ENCODE data around the gene EMCN. TPM values are rescaled to one million over a fixed set of nuclear protein-coding genes. Genes with fewer than 3 reads are reported as not detected.
A peak's percentile ranks its signal among the peaks of the same experiment; 100 is the strongest.

EMCN gene
- total and polyA plus RNA-seq, 2 of the 8 experiments (the other 6 are each of a cell fraction or from before 2014, with no cell fraction given) = not detected

DNA sequence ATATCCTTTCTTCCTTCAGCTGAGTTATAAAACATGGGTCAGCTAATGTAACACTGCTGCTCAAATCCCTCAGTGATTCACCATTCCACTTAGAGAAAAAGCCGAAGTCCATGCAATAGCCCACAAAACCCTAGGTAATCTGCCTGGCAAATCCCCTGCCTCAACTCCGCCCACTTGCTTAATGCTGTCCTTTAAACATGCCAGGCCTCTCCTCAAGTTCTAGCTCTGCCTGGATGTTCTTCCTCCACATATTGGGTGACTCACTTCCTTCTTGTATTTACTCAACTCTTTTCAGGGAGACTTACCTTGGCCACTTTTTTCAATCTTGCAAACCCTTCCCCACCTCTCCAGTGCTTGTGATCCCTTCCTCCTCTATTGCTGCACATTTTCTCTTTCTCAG, 89.8 kb downstream of the EMCN start:
- Histone ChIP-seq H3K14ac (ENCODE audit: insufficient read length) (no peak overlapping the region), H4K91ac (replicated peaks; ENCODE audit: insufficient read length, low read length) (no peak overlapping the region), H4K20me1 (replicated peaks in 1 of 2; ENCODE audit: control insufficient read depth in 1 of 2, insufficient read depth in 2 of 2, low read length in 2 of 2) (no peaks in the 10 kb centered on the region), H3K23me2 (ENCODE audit: low read depth, low read length) (no peaks in the 10 kb centered on the region), H2BK12ac (ENCODE audit: low read depth, low read length) (no peak overlapping the region), H3K79me1 (ENCODE audit: low read depth, low read length) (no peaks in the 10 kb centered on the region), H3K36me3 (ENCODE audit: control insufficient read depth in 2 of 4, insufficient read depth in 4 of 4, low read length in 3 of 4) (no peaks in the 10 kb centered on the region), H2AFZ (ENCODE audit: low read length) (0 out of 2 replicates have a peak overlapping the region, but pooled peaks have one; percentile 34), H3K4me1 (replicated peaks in 1 of 4; ENCODE audit: control insufficient read depth in 3 of 4, insufficient read depth in 4 of 4, low read length in 3 of 4) (no peaks in the 10 kb centered on the region), H2BK15ac (ENCODE audit: low read length) (no peak overlapping the region), H3K79me2 (ENCODE audit: control insufficient read depth in 1 of 2, insufficient read depth in 2 of 2, low read length in 2 of 2) (no peaks in the 10 kb centered on the region), H2BK20ac (ENCODE audit: low read length) (no peak overlapping the region), H3K56ac (replicated peaks; ENCODE audit: insufficient read length, low read depth, low read length) (no peak overlapping the region), H4K8ac (ENCODE audit: extremely low read depth, insufficient read depth, low read length) (no peak overlapping the region), H3K4me2 (ENCODE audit: insufficient read depth in 1 of 2, low read depth in 2 of 2, low read length in 2 of 2) (no peak overlapping the region), H3K9ac (replicated peaks in 1 of 4; ENCODE audit: extremely low read depth in 1 of 4, low read depth in 3 of 4, low read length in 3 of 4) (no peak overlapping the region), H4K5ac (ENCODE audit: insufficient read length, low read depth, low read length) (no peak overlapping the region), H2AK5ac (ENCODE audit: low read depth, low read length) (no peak overlapping the region), H2BK120ac (replicated peaks; ENCODE audit: low read depth, low read length) (no peak overlapping the region), H3K4ac (replicated peaks; ENCODE audit: insufficient read length, low read depth, low read length) (no peak overlapping the region), H3K4me3 (ENCODE audit: extremely low read depth in 1 of 4, insufficient read depth in 2 of 4, low read depth in 3 of 4, low read length in 4 of 4) (no peak overlapping the region), H2BK5ac (ENCODE audit: low read depth, low read length) (no peak overlapping the region), H3K27me3 (replicated peaks in 1 of 4; ENCODE audit: control insufficient read depth in 3 of 4, extremely low read depth in 1 of 4, insufficient read depth in 3 of 4, low read length in 3 of 4) (peaks cover 0 to 1% (median 0%) of the 10 kb centered on the region in 4 experiments; a peak in 1 of 7 replicates), H3K27ac (ENCODE audit: low read depth, low read length) (no peak overlapping the region), H3K23ac (ENCODE audit: insufficient read length) (no peak overlapping the region), H3K18ac (ENCODE audit: extremely low read depth, low read length) (no peak overlapping the region), H3K9me3 (ENCODE audit: insufficient read depth in 2 of 2, low read depth in 1 of 2, low read length in 1 of 2) (no peaks in the 10 kb centered on the region)
- no peak for FAIRE-seq
- DNase-seq (ENCODE audit: low read depth in 1 of 2, low spot score in 2 of 2) = no peak
- 100% methylated on average over 2 of the region's 2 CpGs; no CpG with 5 or more reads in 1 of the 2 experiments for WGBS, 2 experiments (ENCODE audit: extremely low coverage in 1 of 2, insufficient coverage in 1 of 2, insufficient read length in 1 of 2, insufficient replicate concordance in 2 of 2, low coverage in 1 of 2, low lambda C conversion rate in 2 of 2, missing lambda C conversion rate in 1 of 2)
- CTCF ChIA-PET (ENCODE audit: partially characterized antibody) = interaction anchor here (0.8 kb wide), 1 partner anchor 341 kb away, joined by 3 read pairs; no protein-coding TSS in a partner anchor
- POLR2A ChIA-PET (ENCODE audit: partially characterized antibody) = no interaction called here
- TF ChIP-seq CEBPB (IDR thresholded peaks at IDR 0.05; ENCODE audit: low read depth, low read length) (no peak), GABPA (IDR thresholded peaks at IDR 0.05; ENCODE audit: borderline replicate concordance, insufficient read depth, low read length) (no peak), GTF2F1 (IDR thresholded peaks at IDR 0.05; ENCODE audit: borderline replicate concordance, low read depth, low read length) (no peak), JUND (IDR thresholded peaks at IDR 0.05; ENCODE audit: low read length) (no peak), PHF8 (conservative IDR thresholded peaks at IDR 0.05; ENCODE audit: low read depth, low read length) (no peak), KDM5A (IDR thresholded peaks at IDR 0.05; ENCODE audit: low read length) (no peak), KDM1A (IDR thresholded peaks at IDR 0.05; ENCODE audit: borderline replicate concordance, low read length) (no peak), FOSL1 (IDR thresholded peaks at IDR 0.05; ENCODE audit: insufficient read depth, low read depth, low read length) (no peak), BRCA1 (IDR thresholded peaks at IDR 0.05; ENCODE audit: low read depth, low read length) (no peak), RFX5 (IDR thresholded peaks at IDR 0.05; ENCODE audit: borderline replicate concordance, low read depth, low read length) (no peak), BCL11A (IDR thresholded peaks at IDR 0.05; ENCODE audit: low read depth in 2 of 2, low read length in 2 of 2) (no peak)
- TF ChIP-seq, protein P1, sequence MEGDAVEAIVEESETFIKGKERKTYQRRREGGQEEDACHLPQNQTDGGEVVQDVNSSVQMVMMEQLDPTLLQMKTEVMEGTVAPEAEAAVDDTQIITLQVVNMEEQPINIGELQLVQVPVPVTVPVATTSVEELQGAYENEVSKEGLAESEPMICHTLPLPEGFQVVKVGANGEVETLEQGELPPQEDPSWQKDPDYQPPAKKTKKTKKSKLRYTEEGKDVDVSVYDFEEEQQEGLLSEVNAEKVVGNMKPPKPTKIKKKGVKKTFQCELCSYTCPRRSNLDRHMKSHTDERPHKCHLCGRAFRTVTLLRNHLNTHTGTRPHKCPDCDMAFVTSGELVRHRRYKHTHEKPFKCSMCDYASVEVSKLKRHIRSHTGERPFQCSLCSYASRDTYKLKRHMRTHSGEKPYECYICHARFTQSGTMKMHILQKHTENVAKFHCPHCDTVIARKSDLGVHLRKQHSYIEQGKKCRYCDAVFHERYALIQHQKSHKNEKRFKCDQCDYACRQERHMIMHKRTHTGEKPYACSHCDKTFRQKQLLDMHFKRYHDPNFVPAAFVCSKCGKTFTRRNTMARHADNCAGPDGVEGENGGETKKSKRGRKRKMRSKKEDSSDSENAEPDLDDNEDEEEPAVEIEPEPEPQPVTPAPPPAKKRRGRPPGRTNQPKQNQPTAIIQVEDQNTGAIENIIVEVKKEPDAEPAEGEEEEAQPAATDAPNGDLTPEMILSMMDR (IDR thresholded peaks at IDR 0.05; ENCODE audit: control extremely low read depth in 1 of 3, insufficient read depth in 1 of 3, low read depth in 1 of 3, low read length in 3 of 3) = no peak
